SW 1271 (cell line): Measurements from ENCODE around the gene MBLAC2.
A peak's percentile ranks its signal among the peaks of the same experiment; 100 is the strongest.

ENCODE experiments used
- DNase-seq, 2 experiments: peaks; one replicate each; lab custom pipeline; 2025; lab: John Stamatoyannopoulos, UW

The MBLAC2 gene

DNA sequence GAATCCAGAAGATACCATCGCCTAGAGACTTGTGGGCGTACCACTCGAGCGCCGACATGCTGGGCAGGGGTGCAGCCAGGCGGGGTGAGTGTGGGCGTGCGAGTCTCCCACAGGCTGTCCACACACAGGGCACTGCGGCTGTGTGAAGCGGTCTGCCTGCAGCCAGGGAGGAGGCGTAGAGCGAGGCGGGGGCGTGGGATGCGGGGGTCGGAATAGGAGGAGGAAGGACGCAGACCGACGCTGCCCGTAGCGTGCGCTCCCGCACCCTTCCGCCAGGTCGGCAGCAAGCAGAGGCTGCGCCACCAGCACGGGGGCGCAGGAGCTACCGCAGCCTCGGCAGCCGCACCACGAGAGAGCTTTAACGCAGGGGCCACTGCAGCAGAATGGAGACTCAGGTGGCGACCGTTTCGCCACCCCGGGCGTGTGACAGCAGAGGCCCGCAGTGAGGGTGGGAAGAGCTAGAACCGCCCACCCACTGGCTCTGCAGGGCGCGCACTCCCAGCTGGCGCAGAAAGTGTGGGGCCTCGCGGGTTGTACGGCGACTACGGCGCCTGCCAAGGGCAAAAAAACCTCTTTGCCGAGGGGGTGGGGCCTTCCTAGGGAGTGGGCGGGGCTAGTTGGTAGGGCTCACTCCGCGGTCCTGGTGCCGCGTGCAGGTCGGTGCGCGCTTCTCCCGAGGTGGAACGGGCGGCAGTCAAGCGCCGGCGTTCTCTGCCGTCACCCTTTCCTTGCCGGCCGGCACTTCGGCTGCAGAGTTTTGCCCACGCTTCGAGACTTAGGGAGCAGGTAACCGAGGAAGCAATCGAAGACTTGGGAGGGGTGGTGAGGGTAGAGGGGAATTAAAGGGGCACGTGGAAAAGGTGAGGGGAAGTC lies at the start of gene MBLAC2, which contains the start of gene POLR3G:
Gene MBLAC2, minus strand, starts transcription at position 537 of the 873 bp plus-strand sequence. Its CDS starts 479 bp downstream, at position 58.
Gene POLR3G, plus strand, starts transcription at position 630 of the 873 bp plus-strand sequence. CDS start 10,704 bp downstream, outside the sequence.
- DNase-seq: peak; percentile 87 to 96

GRCh38 chr5:90519081-90519480 lies 44.5 kb upstream of the MBLAC2 start:
- no peak for DNase-seq

GRCh38 chr5:90518661-90519060 lies 44.1 kb upstream of the MBLAC2 start:
- DNase-seq: peak in 1 of 2 experiments; percentile 16

GRCh38 chr5:90514520-90514919 lies 39.9 kb upstream of the MBLAC2 start:
- DNase-seq: no peak

- DNase-seq: no peak
These were observed 35.9 kb upstream of the MBLAC2 start for GRCh38 chr5:90510438-90510837.

GRCh38 chr5:90506221-90506620 lies 31.6 kb upstream of the MBLAC2 start:
- no peak for DNase-seq

- DNase-seq: no peak
These were observed 30.2 kb upstream of the MBLAC2 start for GRCh38 chr5:90504743-90505142.

DNA sequence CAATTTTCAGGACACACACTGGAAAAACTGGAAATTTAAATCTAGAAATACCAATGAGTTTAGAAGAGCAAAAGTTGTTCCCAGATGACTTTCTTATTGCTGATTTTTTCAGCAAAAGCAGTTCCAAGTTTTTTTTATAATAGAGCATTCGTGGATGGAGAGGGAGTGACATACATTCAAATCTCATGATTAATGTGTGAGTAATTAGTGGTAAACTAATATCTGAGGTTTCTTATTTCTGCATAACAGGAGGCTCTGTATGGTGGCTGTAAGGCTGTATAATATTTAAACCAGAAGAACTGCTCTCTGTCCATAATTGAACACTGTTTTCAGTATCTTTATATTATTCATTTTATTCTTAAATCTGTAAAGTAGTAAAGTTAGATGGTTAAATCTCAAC lies 29.0 kb upstream of the MBLAC2 start:
- DNase-seq: no peak

DNA sequence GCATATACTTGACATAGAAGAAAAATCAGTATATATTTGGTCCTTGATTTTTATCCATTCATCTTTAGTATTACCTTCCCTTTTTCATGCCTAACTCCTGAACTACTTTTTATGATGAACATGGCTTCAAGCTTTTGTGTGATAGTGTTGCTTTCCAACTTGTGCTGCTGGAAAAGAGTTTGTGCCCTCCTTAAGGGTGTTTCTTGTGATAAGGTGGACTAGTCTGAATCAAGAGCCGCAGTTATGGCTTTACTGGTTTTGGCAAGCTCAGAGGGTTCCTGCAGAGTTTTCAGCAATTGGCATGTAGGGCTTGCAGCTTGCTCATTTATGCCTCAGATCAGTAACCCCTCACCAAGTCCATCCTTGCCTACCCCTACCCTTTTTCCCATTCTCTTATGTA lies 20.6 kb upstream of the MBLAC2 start:
- no peak for DNase-seq

- no peak for DNase-seq
These were observed 19.5 kb upstream of the MBLAC2 start for GRCh38 chr5:90494043-90494442.

GRCh38 chr5:90488791-90489190 lies 14.2 kb upstream of the MBLAC2 start:
- no peak for DNase-seq

DNA sequence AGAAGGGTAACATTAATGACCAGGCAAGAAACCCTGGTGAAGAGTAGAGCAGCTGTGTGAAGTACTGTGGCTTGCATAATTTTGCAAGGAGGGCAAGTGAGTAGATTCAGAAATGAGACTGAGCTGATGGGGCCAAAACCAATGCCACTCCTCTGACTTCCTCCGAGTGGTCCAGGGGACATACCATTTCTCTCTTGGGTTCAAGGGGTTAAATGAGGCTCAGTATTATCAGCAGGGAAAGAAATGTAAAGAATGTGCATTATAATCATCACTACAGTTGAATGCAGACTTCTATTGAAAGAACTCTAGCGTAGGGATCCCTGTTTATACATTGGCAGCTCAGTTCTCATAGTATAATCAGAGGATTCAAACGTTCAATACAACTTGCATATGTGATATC lies 10.0 kb upstream of the MBLAC2 start:
- no peak for DNase-seq

GRCh38 chr5:90483206-90483605 lies 8.6 kb upstream of the MBLAC2 start:
- no peak for DNase-seq

DNA sequence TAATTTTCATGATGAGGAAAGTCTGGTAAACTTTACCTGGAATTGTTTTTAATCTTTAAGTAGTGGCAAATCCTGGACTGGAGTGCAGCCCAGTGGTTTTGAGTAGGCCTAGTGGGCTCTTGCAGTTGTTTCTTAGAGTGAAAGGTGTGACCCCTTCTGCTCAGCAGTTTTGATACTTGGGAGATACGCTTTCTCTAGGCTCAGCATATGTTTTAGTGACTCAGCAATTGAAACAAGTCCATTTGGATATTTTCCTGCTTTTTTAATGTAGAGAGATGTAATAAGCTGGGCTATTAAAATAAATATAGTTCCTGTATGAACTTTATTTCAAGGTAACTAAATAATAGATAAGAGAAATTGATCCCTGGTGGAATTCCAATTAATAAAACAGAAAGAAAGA lies 6.1 kb upstream of the MBLAC2 start:
- no peak for DNase-seq

GRCh38 chr5:90479611-90480385 lies 5.2 kb upstream of the MBLAC2 start:
- DNase-seq: no peak

DNA sequence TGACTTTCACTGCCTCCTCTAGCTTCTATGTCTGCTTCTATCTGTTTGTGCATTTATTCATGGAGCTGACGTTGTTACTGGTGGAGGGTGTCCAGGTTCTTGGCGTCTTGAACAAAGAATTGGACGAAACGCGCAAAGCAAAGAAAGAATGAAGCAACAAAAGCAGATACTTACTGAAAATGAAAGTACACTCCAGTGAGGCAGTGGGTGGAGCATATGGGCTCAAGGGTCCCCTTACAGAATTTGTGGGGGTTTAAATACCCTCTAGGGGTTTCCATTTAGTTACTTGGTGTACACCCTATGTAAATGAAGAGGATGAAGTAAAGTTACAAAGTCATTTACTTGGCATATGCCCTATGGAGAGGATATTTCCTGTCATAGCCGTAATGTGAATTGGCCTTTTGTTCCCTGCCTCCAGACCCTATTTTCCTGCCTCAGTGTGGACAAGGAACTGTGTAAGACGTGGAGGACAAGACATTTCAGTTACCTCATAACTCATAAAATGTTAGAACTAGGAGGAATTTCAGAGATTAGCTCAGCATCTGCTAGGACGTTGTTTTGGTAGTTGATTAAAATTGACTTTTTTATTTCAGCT lies 3.1 kb upstream of the MBLAC2 start:
- no peak for DNase-seq

DNA sequence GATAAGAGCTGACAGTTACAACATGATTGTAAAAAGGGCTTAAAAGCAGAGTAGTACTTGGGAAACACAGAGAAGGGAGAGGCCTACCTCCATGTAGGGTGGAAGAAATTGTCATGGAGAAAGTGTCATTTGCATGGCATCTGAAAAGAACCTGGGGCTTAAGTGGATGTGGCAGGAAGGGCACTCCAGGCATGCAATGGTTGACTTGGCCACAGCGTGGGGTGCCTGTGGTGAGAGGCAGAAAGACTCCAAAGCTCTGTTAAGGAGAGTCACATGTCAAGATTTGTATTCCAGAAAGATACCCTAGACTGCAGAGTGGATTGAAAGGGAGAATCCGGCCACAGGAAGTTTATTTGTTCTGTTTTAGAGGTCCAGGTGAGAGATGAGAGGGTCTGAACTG lies 2.5 kb upstream of the MBLAC2 start:
- no peak for DNase-seq

DNA sequence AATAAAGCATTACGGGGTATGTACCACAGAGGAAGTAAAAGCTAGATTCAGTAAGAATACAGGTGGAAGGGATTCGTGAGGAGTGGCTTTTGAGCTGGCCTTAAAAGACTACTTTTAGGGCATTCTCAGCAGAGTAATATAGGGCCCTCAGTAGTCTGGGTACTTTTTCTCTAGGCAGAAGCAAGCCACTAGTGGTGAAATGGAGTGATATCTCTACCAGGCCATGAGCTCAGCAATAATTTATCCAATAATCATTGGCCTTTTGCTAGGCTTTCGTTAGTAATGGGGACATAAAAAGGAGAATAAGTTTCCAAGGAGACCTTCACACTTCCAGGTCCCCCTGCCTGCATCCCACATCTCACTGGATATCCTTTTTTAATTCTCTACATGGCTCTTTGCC lies 1.8 kb upstream of the MBLAC2 start:
- no peak for DNase-seq

GRCh38 chr5:90475436-90475980 lies 937 bp upstream of the MBLAC2 start:
- DNase-seq: no peak

DNA sequence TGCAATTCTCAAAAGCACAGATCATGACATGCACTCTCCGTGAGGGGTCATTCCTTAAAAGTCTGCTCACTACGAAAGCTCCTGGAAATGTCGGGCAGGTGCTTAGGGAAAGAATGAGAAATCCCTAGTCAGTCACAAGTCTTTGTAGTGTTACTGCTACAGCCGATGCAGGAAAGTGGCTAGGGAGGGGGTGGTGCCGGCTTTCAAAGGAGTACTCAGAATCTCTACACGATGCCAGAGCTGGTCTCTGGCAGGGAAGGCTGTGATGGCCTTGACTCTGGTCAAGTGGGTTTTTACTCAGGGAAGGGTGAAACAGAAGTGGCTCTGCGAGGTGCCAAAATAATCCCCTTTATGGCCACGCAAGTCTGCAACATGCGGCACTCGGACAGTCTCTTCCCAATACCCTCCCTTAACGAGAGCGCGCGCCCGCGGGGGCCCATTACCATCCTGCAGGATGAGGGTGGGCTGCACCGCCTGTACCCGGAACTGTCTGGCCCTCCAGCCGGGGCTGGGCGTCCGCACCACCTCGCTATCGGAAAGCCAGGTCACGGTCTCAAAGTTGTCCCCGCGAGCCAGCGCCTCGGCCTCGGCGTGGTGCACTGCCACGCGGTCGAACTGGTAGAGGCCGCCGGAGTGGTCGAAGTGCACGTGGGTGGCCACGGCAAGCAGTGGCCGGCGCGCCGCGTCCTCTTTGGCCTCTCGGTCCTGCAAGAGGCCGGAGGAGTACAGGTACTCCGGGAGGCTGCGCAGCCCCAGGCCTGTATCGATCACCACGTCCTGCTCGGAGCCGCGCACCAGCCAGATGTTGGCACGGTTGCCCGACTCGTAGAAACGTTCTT lies 956 bp downstream of the MBLAC2 start:
- DNase-seq: peak in 1 of 2 experiments; percentile 59

- DNase-seq: peak in 1 of 2 experiments; percentile 59
These were observed 1.7 kb downstream of the MBLAC2 start for GRCh38 chr5:90472783-90473395.
